GM12801 (cell line): ENCODE measurements around the gene CCDC88A.

Experiments used
- TF ChIP-seq, protein P1 (sequence below): IDR thresholded peaks from one replicate; pipeline ENCODE4 v1.5.1; 2011; ENCODE audit warnings: control low read depth; ENCODE audit not compliant: insufficient read length; ENCODE audit errors: extremely low read depth

CCDC88A gene

DNA sequence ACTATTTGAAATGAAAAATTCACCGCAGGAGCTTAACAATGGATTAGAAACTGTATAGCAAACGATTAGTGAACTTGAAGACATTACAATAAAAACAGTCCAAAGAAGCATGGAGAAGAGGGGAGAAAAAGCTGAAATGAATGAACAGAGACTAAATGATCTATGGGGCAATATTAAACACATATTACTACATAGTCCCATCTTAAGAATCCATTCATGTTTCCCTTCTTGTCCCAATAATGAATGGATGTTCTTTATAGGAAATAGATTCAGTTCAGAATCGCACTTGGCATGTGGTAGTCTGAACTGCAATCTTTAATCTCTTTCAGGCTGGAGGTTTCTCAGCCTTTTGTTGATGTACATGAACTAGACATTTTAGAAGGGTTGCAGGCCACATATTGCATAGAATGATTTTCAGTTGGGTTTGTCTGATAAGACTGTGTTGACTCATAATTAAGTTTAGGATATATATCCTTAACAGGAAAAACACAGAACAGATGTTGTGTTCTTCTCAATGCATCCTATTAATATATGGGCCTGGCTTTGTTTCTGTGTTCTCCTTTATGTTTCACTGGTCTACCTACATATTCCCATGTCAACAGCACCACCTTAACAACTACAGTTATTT, 27.9 kb downstream of the CCDC88A start:
- TF ChIP-seq, protein P1, sequence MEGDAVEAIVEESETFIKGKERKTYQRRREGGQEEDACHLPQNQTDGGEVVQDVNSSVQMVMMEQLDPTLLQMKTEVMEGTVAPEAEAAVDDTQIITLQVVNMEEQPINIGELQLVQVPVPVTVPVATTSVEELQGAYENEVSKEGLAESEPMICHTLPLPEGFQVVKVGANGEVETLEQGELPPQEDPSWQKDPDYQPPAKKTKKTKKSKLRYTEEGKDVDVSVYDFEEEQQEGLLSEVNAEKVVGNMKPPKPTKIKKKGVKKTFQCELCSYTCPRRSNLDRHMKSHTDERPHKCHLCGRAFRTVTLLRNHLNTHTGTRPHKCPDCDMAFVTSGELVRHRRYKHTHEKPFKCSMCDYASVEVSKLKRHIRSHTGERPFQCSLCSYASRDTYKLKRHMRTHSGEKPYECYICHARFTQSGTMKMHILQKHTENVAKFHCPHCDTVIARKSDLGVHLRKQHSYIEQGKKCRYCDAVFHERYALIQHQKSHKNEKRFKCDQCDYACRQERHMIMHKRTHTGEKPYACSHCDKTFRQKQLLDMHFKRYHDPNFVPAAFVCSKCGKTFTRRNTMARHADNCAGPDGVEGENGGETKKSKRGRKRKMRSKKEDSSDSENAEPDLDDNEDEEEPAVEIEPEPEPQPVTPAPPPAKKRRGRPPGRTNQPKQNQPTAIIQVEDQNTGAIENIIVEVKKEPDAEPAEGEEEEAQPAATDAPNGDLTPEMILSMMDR, result no peak

DNA sequence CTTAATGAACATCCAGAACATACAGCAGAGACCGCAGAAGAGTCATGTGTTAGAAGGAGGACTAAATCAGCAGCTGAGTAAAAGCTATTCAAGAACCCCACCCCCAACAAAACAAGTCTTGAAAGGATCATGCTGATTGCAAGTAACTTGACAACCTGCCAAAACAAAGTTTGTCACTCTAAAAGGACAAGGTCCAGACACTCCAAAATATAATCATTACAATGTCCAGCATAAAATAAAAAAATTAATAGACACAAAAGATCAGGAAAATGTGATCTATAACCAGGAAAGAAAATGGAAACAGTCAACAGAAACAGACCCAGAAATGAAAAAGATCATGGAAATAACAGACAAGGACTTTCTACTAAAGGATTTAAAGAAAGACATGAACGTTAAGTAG, 28.5 kb downstream of the CCDC88A start:
- TF ChIP-seq, protein P1, result no peak

DNA sequence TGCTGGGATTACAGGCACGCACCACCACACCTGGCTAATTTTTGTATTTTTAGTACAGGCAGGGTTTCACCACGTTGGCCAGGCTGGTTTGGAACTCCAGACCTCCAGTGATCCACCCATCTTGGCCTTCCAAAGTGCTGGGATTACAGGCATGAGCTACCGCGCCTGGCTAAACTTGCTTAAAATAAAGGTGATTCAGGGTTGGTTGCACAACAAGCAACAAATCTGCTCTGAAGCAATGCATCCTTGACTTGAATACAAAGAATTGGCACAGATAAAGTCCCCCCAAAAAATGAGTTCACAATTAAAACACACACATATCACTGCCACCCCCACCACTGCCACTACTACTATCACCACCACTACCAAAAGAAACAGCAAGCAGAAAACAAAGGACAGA, 34.9 kb downstream of the CCDC88A start:
- TF ChIP-seq, protein P1, result no peak

DNA sequence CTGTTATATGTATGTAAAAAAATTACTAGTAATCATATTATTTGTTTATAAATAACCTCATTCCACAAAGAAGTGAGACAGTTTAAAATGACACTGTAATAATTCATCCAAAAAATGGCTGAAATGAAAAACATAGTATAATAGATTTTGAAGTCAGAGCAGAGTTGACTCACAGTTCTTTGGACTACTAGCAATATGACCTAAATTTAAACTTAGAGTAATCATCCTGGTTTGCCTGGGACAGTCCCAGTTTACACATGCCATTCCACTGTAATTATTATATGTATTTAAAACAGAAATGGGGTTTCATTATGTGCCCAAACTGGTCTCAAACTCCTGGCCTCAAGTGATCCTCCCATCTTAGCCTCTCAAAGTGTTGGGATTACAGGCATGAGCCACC, 48.3 kb downstream of the CCDC88A start:
- TF ChIP-seq, protein P1, result no peak

DNA sequence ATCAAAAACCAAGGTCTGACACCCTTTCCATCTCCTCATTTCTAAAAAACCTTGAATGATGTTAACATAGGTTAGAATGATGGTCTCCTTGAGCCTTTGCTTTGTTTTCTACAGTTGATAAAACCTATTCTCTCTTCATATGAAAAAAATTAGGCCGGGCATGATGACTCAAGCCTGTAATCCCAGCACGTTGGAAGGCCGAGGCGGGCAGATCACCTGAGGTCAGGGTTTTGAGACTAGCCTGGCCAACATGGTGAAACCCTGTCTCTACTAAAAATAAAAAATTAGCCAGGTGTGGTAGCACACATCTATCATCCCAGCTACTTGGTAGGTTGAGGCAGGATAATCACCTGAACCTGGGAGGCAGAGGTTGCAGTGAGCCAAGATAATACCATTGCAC, 49.4 kb downstream of the CCDC88A start:
- TF ChIP-seq, protein P1, result no peak

DNA sequence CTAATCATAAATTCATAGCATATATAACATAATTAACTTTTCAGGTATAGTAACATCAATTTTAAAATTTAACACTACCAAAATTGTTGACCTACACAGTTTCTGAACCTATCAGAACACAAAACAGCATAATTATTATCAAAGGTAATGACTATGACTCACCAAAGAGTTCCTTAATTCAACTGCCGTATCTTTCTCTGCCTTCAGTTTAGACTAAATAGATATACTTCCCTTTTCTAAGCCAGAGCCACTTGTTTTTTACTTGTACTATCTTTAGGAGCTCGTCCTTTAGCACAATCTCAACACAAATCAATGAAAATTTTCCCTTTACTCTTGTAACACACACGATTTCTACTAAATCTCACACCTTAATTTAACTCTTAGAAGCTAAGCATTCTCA, 54.4 kb downstream of the CCDC88A start:
- TF ChIP-seq, protein P1, result no peak

DNA sequence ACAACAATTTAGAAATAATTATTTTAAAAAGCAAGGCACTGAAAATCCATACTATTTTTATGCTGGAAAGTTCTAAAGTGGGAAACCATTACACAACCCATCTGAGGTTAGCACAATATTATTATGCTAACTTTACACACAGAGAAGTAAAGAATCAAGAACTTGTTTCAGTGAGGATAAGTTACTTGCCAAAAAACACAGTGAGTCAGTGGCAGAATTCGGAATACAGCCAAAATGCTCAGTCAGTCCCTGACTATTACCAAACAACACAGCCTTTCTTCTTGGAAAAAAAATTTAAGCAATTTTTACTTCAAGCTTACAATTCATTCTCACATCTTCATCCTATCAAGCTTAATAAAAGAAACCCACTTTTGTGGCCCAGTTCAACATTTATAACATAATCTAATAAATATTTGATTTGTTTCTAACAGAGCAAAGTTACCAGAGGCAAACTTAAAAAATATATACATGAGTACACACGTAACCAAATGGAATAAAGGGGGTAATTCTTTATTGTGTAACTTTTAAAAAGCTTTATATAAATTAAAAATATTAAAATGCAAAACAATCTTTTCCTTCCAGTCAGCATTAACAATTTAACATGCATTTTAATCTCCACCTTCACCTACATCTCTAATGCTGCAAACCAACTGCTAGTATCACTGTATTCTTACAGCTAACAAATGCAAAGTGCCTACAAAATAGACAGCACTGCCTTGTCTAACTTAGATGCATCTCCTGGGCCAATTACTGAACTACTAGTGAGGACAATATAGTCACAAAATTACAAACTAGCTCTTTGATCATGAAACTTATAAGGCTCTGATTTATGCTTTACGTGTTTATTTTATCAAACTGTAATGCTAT, 55.2 kb downstream of the CCDC88A start:
- TF ChIP-seq, protein P1, result no peak
